B cell (primary cell): ENCODE data around the gene ZNF521. TPM values are rescaled to one million over a fixed set of nuclear protein-coding genes. Genes with fewer than 3 reads are reported as not detected.

Experiments
- ATAC-seq: fragments of 200-7000 bp; cut with Tn5 transposase; one replicate; pipeline ENCODE4 v1.10.0; 2021; ENCODE audit warnings: low read depth, mild to moderate bottlenecking, moderate number of reproducible peaks, moderate library complexity
- CTCF ChIA-PET: fragments of 350-600 bp; sonication (Branson Sonifier 250); formaldehyde crosslinking; loops from one replicate; lab custom pipeline; 2021; ENCODE audit warnings: antibody characterized with exemption, inconsistent platforms; lab: Charles Lee
- POLR2A ChIA-PET: fragments of 350-600 bp; sonication (Branson Sonifier 250); formaldehyde crosslinking; loops from one replicate; lab custom pipeline; 2021; ENCODE audit warnings: antibody characterized with exemption; lab: Charles Lee
- DNase-seq: peaks from one replicate; pipeline ENCODE4 v3.0.0; 2013
- H2AFZ ChIP-seq: 2 replicates; pipeline ENCODE4 v1.6.1; 2012; ENCODE audit warnings: mild to moderate bottlenecking, low read depth, low read length; ENCODE audit not compliant: insufficient read depth, poor library complexity, severe bottlenecking
- H3K27ac ChIP-seq, 2 donors: 1 replicate in 1 of 2; 2 replicates in 1 of 2; pipeline ENCODE4 v1.5.1; 2012 to 2013; ENCODE audit warnings: low read length in 2 of 2, mild to moderate bottlenecking in 2 of 2, moderate library complexity in 1 of 2
- H3K27me3 ChIP-seq, 4 experiments: fragments of 200-600 bp in 1 of 4; sonication (generic) in 1 of 4; replicated peaks in 1 of 4; 1 replicate in 2 of 4; 2 replicates in 2 of 4; pipeline versions ENCODE4 v1.6.1 to v1.7.0; 2013 to 2016; ENCODE audit warnings: low read length in 3 of 4, mild to moderate bottlenecking in 2 of 4, mixed read lengths in 1 of 4, moderate library complexity in 1 of 4; ENCODE audit not compliant: insufficient read depth in 4 of 4, control insufficient read depth in 3 of 4; ENCODE audit errors: control extremely low read depth in 1 of 4
- H3K36me3 ChIP-seq, 2 experiments: replicated peaks in 1 of 2; 1 replicate in 1 of 2; 2 replicates in 1 of 2; pipeline versions ENCODE4 v1.6.1 to v1.7.1; 2013; ENCODE audit warnings: low read length in 1 of 2; ENCODE audit not compliant: insufficient read depth in 2 of 2, control insufficient read depth in 1 of 2; ENCODE audit errors: control extremely low read depth in 1 of 2, extremely low read depth in 1 of 2
- H3K4me1 ChIP-seq, 2 donors: fragments of 200-600 bp in 1 of 2; sonication (generic) in 1 of 2; 1 replicate in 1 of 2; 2 replicates in 1 of 2; pipeline versions ENCODE4 v1.5.1 to v1.6.1; 2013 to 2017; ENCODE audit warnings: low read length in 2 of 2; ENCODE audit not compliant: control insufficient read depth in 2 of 2, insufficient read depth in 2 of 2
- H3K4me2 ChIP-seq: replicated peaks from 2 replicates; pipeline ENCODE3; 2012; ENCODE audit warnings: mild to moderate bottlenecking, low read depth, low read length; ENCODE audit not compliant: poor library complexity, severe bottlenecking
- H3K4me3 ChIP-seq, 5 experiments: fragments of 200-600 bp in 1 of 5; sonication (generic) in 1 of 5; 1 replicate in 3 of 5; 2 replicates in 2 of 5; pipeline versions ENCODE4 v1.5.1 to v1.7.0; 2011 to 2016; ENCODE audit warnings: low read length in 4 of 5, mild to moderate bottlenecking in 4 of 5, low read depth in 2 of 5, control low read depth in 1 of 5, moderate library complexity in 1 of 5; ENCODE audit not compliant: insufficient read depth in 1 of 5; ENCODE audit errors: control extremely low read depth in 1 of 5, extremely low read depth in 1 of 5
- H3K79me2 ChIP-seq: fragments of 200-600 bp; sonication (generic); one replicate; pipeline ENCODE4 v1.6.0; 2016; ENCODE audit warnings: low read length; ENCODE audit not compliant: control insufficient read depth, insufficient read depth
- H3K9ac ChIP-seq: fragments of 200-600 bp; sonication (generic); 2 replicates; pipeline ENCODE4 v1.6.1; 2017; ENCODE audit warnings: mild to moderate bottlenecking, low read length, moderate library complexity
- H3K9me3 ChIP-seq, 3 donors: one replicate each; pipeline versions ENCODE4 v1.6.1 to v1.7.1; 2013; ENCODE audit warnings: low read length in 2 of 3; ENCODE audit not compliant: control insufficient read depth in 2 of 3, insufficient read depth in 1 of 3; ENCODE audit errors: control extremely low read depth in 1 of 3
- H4K20me1 ChIP-seq: 2 replicates; pipeline ENCODE4 v1.6.0; 2012; ENCODE audit warnings: mild to moderate bottlenecking, low read length; ENCODE audit not compliant: insufficient read depth, control insufficient read depth, poor library complexity, severe bottlenecking
- H3K27ac Mint-ChIP-seq: one replicate; pipeline ENCODE4 v1.8.0; 2021; ENCODE audit warnings: mixed read lengths
- H3K27me3 Mint-ChIP-seq: one replicate; pipeline ENCODE4 v1.8.0; 2021; ENCODE audit warnings: mixed read lengths
- H3K4me1 Mint-ChIP-seq: one replicate; pipeline ENCODE4 v1.8.0; 2021; ENCODE audit warnings: mixed read lengths
- H3K4me3 Mint-ChIP-seq: one replicate; pipeline ENCODE4 v1.8.0; 2021; ENCODE audit warnings: mixed read lengths
- H3K9me3 Mint-ChIP-seq: one replicate; pipeline ENCODE4 v1.8.0; 2022; ENCODE audit warnings: mixed read lengths; ENCODE audit not compliant: insufficient read depth
- EZH2 ChIP-seq: IDR thresholded peaks from 2 replicates; pipeline ENCODE4 v1.6.1; 2012; ENCODE audit warnings: borderline replicate concordance, low read depth, mild to moderate bottlenecking, moderate library complexity, low read length; ENCODE audit not compliant: insufficient read depth, poor library complexity, severe bottlenecking
- WGBS: methylation state at CpG from one replicate; pipeline ENCODE4 v1.1.5; 2013; ENCODE audit warnings: missing lambda C conversion rate; ENCODE audit not compliant: insufficient coverage; 5-methylcytosine and 5-hydroxymethylcytosine counted together
- intact Hi-C: fragments of 100-400 bp; cut with micrococcal nuclease; formaldehyde crosslinking; loops from one replicate; pipeline ENCODE4 v1.10.0; 2022
- polyA plus RNA-seq: library from polyadenylated mRNA; depleted of rRNA; stranded (reverse); fragments of >200 nt; gene quantifications from 2 replicates; pipeline ENCODE4 v1.2.3, GENCODE V29; 2012
- total RNA-seq, 2 donors: library from RNA; stranded (reverse); fragments of 120-200 nt in 1 of 2; gene quantifications; 1 replicate in 1 of 2; 2 replicates in 1 of 2; pipeline versions ENCODE4 v1.2.3 to v1.2.4, GENCODE V29; 2013 to 2022
- TF ChIP-seq, protein P1 (sequence below): fragments of 200-600 bp; IDR thresholded peaks from one replicate; pipeline ENCODE4 v1.8.0; 2022; ENCODE audit warnings: antibody characterized with exemption, mild to moderate bottlenecking

Gene ZNF521
- total and polyA plus RNA-seq, 2 donors (not counting 1 experiment from before 2014, with no cell fraction given), result 0.04 to 9.0 TPM

DNA sequence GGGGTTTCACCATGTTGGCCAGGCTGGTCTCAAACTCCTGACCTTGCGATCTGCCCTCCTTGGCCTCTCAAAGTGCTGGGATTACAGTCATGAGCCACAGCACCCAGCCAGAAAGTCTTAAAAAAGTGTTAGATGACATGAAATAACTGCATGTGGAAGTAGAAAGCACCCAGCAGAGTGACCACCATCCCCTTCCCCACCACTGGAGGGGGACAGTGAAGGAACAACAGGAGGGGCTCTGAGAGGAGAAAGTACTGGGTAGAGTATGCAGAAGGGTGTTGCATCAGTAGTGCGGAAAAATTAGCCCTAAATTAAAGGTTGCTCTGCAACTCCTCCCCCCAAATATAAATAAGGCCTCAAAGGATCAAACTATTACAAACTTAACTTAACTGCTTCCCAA, 230.5 kb downstream of the ZNF521 start:
- H3K4me3 Mint-ChIP-seq, result no peak overlapping the region
- H3K4me1 Mint-ChIP-seq, result no peaks in the 10 kb centered on the region
- Histone ChIP-seq H3K36me3 (no peaks in the 10 kb centered on the region), H3K9me3 (no peaks in the 10 kb centered on the region), H3K9ac (no peak overlapping the region), H3K79me2 (no peaks in the 10 kb centered on the region), H2AFZ (no peak overlapping the region), H3K4me2 (no peak overlapping the region), H3K27ac (no peak overlapping the region), H4K20me1 (no peaks in the 10 kb centered on the region), H3K4me3 (no peak overlapping the region), H3K27me3 (no peaks in the 10 kb centered on the region), H3K4me1 (no peaks in the 10 kb centered on the region)
- TF ChIP-seq, protein P1, sequence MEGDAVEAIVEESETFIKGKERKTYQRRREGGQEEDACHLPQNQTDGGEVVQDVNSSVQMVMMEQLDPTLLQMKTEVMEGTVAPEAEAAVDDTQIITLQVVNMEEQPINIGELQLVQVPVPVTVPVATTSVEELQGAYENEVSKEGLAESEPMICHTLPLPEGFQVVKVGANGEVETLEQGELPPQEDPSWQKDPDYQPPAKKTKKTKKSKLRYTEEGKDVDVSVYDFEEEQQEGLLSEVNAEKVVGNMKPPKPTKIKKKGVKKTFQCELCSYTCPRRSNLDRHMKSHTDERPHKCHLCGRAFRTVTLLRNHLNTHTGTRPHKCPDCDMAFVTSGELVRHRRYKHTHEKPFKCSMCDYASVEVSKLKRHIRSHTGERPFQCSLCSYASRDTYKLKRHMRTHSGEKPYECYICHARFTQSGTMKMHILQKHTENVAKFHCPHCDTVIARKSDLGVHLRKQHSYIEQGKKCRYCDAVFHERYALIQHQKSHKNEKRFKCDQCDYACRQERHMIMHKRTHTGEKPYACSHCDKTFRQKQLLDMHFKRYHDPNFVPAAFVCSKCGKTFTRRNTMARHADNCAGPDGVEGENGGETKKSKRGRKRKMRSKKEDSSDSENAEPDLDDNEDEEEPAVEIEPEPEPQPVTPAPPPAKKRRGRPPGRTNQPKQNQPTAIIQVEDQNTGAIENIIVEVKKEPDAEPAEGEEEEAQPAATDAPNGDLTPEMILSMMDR, result no peak
- no peak for TF ChIP-seq EZH2
- DNase-seq (no peak), ATAC-seq (no peak)
- no peak overlapping the region for H3K27ac Mint-ChIP-seq
- ChIA-PET POLR2A (no interaction called here), CTCF (no interaction called here)
- 88% methylated on average over 1 of the region's 2 CpGs for WGBS
- H3K9me3 Mint-ChIP-seq, result peaks cover 1% of the 10 kb centered on the region
- peaks cover 3% of the 10 kb centered on the region for H3K27me3 Mint-ChIP-seq
- intact Hi-C loops, result no loop called here

DNA sequence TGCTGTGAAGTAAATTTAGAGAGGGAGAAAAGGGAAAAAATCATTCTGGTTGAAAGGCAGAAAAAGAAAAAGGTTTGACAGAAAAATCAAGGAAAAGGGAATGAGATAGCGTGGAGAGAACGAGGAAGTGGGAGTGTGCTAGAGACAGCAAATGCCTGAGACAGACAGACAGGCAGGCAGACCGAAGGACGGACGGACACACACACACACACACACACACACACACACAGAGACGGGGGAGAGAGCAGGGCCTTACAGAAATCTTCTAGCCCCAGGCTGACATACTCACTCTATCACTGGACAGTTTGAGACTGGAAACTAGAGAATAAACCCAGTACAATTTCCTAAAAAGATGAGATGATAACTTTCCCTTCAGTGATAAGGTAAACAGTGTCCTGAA, 238.4 kb downstream of the ZNF521 start:
- Histone ChIP-seq H3K9ac (no peak overlapping the region), H3K4me3 (no peak overlapping the region), H3K27ac (no peak overlapping the region), H3K36me3 (no peaks in the 10 kb centered on the region), H2AFZ (no peak overlapping the region), H3K4me2 (no peak overlapping the region), H3K9me3 (peaks cover 0 to 2% (median 0%) of the 10 kb centered on the region in 3 donors), H4K20me1 (no peaks in the 10 kb centered on the region), H3K27me3 (no peaks in the 10 kb centered on the region), H3K79me2 (no peaks in the 10 kb centered on the region), H3K4me1 (no peaks in the 10 kb centered on the region)
- no peaks in the 10 kb centered on the region for H3K4me1 Mint-ChIP-seq
- no peak for TF ChIP-seq EZH2
- TF ChIP-seq, protein P1, result no peak
- ATAC-seq (no peak), DNase-seq (no peak)
- H3K27ac Mint-ChIP-seq, result no peak overlapping the region
- peaks cover 1% of the 10 kb centered on the region for H3K9me3 Mint-ChIP-seq
- CTCF ChIA-PET, result no interaction called here
- H3K4me3 Mint-ChIP-seq, result no peak overlapping the region
- intact Hi-C loops, result no loop called here
- POLR2A ChIA-PET, result no interaction called here
- WGBS, result no CpG with 5 or more reads among the region's 6 CpGs
- peaks cover 3% of the 10 kb centered on the region for H3K27me3 Mint-ChIP-seq
